Suprapubic skin (tissue), 4 donors: ENCODE results near the gene CAPZA3.

ENCODE experiments used
- CTCF ChIP-seq, 2 donors: fragments of 200-600 bp in 1 of 2; fragments of 450-650 bp in 1 of 2; sonication (generic) in 1 of 2; IDR thresholded peaks; one replicate each; pipeline ENCODE4 v1.5.1; 2016 to 2019; ENCODE audit warnings: antibody characterized with exemption in 2 of 2, mild to moderate bottlenecking in 1 of 2, moderate library complexity in 1 of 2
- EP300 ChIP-seq: sonication (generic); formaldehyde crosslinking; IDR thresholded peaks from one replicate; pipeline ENCODE4 v1.6.1; 2017; ENCODE audit warnings: antibody characterized with exemption
- POLR2A ChIP-seq, 2 donors: fragments of 450-650 bp; IDR thresholded peaks; one replicate each; pipeline ENCODE4 v1.6.1; 2017; ENCODE audit warnings: antibody characterized with exemption in 2 of 2, mild to moderate bottlenecking in 2 of 2, moderate library complexity in 2 of 2
- POLR2AphosphoS5 ChIP-seq, 3 donors: sonication (generic); formaldehyde crosslinking; IDR thresholded peaks; one replicate each; pipeline ENCODE4 v1.6.1; 2017; ENCODE audit warnings: antibody characterized with exemption in 3 of 3

- no peak for TF ChIP-seq POLR2A (IDR thresholded peaks at IDR 0.05)
- no peak for TF ChIP-seq CTCF (IDR thresholded peaks at IDR 0.05)
- no peak for TF ChIP-seq POLR2AphosphoS5 (IDR thresholded peaks at IDR 0.05)
- TF ChIP-seq EP300: no peak
Observed at GRCh38 chr12:18750085-18750484, 12.2 kb downstream of the CAPZA3 start.
